Activated CD8-positive, alpha-beta memory T cell treated with anti-CD3 and anti-CD28 coated beads, Interleukin-2, amount 50 U/mL, for 1 hour (primary cell): Measurements from ENCODE around the gene ANKRD22.
"Not testable (repeated sequence)": the region's sequence is repeated elsewhere in the genome, so short reads cannot be mapped to it uniquely, and the experiment has no call there.

Experiments
- DNase-seq: peaks from one replicate; pipeline ENCODE4 v3.0.0-alpha.2; 2020; ENCODE audit errors: extremely low read depth

ANKRD22 gene

GRCh38 chr10:88877298-88877697, 25.7 kb upstream of the ANKRD22 start:
- DNase-seq, result no peak

GRCh38 chr10:88875081-88875480, 23.4 kb upstream of the ANKRD22 start:
- DNase-seq, result no peak

- DNase-seq, result no peak
Observed at GRCh38 chr10:88874281-88874680, 22.6 kb upstream of the ANKRD22 start.

- DNase-seq, result no peak
Observed at GRCh38 chr10:88873757-88874156, 22.1 kb upstream of the ANKRD22 start.

- no peak for DNase-seq
Observed at GRCh38 chr10:88870089-88870488, 18.4 kb upstream of the ANKRD22 start.

- no peak for DNase-seq
Observed at GRCh38 chr10:88866454-88866853, 14.8 kb upstream of the ANKRD22 start.

GRCh38 chr10:88865281-88865876, 13.7 kb upstream of the ANKRD22 start:
- no peak for DNase-seq

- no peak for DNase-seq
Observed at GRCh38 chr10:88861036-88861435, 9.4 kb upstream of the ANKRD22 start.

- DNase-seq, result no peak
Observed at GRCh38 chr10:88858491-88858890, 6.8 kb upstream of the ANKRD22 start.

GRCh38 chr10:88857831-88858230, 6.2 kb upstream of the ANKRD22 start:
- no peak for DNase-seq

GRCh38 chr10:88854684-88855083, 3.0 kb upstream of the ANKRD22 start:
- DNase-seq, result no peak

GRCh38 chr10:88853155-88853881, 1.7 kb upstream of the ANKRD22 start:
- DNase-seq, result no peak

GRCh38 chr10:88852327-88852726, 683 bp upstream of the ANKRD22 start:
- no peak for DNase-seq

GRCh38 chr10:88850712-88851111, 932 bp downstream of the ANKRD22 start:
- DNase-seq, result no peak

- DNase-seq, result no peak
Observed at GRCh38 chr10:88849234-88849633, 2.4 kb downstream of the ANKRD22 start.

- DNase-seq, result no peak
Observed at GRCh38 chr10:88848499-88848898, 3.1 kb downstream of the ANKRD22 start.

- no peak for DNase-seq
Observed at GRCh38 chr10:88843171-88843570, 8.5 kb downstream of the ANKRD22 start.

- no peak for DNase-seq
Observed at GRCh38 chr10:88841316-88842111, 10.1 kb downstream of the ANKRD22 start.

GRCh38 chr10:88840881-88841280, 10.8 kb downstream of the ANKRD22 start:
- no peak for DNase-seq

- DNase-seq, result no peak
Observed at GRCh38 chr10:88840104-88840503, 11.5 kb downstream of the ANKRD22 start.

- DNase-seq, result no peak
Observed at GRCh38 chr10:88838766-88839350, 12.8 kb downstream of the ANKRD22 start.

- DNase-seq, result not testable (repeated sequence)
Observed at GRCh38 chr10:88837632-88838031, 14.0 kb downstream of the ANKRD22 start.

GRCh38 chr10:88835910-88836221, 15.8 kb downstream of the ANKRD22 start:
- DNase-seq, result no peak
